Measurements from ENCODE around the gene SNAI3.

Gene SNAI3

DNA sequence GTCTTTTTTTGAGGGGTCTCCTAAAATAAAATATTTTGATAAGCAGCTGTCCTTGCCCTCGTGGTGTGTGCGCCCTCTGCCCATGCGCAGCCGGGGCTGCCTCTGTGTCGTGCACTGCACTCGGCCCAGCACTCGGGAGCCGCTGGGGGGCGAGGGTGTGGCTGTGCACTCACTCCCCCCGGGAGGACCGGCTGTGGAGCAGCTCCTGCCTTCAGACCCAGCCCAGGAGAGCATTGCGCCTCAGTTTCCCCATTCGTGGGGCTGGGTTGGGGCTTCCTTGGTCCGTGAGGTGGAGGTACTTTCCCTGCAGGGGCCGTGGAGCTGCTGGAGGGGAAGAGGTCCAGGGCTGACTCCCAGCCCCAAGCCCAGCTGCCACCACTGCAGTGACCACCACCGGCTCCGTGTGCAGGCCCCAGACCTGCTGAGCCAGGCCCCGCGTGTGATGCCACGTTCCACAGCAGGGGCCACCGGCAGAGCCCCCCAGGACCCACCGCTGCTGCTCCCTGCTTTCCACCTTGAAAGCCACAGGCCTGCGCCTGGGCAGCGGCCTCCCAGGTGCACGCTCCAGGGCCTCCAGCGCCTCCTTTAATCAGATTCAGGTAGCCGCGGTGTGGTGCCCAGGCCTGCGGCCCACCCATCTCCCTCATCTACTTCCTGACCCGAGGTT lies 54.3 kb downstream of the SNAI3 start:
- no peak for DNase-seq

DNA sequence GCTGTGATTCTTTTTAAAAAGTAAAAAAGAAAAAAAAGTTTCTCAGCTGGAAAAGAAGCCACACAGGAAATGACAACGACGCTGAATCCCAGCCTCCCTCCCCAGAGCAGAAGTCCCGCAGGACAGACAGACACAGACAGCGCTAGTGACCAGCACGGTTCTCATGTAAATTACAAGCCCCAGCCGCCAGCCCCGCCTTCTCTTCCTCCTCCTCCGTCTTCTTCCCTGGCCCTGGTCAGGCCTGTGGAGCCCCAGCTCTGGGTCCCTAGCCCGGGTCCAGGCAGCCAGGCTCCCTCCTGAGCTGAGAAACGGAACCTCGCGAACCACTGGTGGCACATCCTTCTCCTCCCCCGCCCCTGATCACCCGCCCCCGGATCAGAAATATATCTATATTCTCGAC lies 54.9 kb downstream of the SNAI3 start:
- DNase-seq, result no peak

DNA sequence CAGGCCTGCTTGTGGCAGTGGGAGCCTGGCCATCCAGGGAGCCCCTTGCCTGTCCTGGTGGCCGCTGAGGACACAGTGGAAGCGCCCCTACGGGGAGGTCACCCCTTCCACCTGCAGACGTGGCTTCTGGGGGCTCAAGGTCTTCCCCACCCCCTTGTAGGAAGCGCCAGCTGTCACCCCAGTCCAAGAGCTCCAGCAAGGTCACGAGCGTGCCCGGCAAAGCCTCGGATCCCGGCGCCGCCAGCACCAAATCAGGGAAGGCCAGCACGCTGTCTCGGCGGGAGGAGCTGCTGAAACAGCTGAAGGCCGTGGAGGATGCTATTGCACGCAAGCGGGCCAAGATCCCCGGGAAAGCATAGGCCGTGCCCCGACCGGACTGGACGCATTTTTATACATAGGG lies 55.4 kb downstream of the SNAI3 start:
- DNase-seq, result no peak

DNA sequence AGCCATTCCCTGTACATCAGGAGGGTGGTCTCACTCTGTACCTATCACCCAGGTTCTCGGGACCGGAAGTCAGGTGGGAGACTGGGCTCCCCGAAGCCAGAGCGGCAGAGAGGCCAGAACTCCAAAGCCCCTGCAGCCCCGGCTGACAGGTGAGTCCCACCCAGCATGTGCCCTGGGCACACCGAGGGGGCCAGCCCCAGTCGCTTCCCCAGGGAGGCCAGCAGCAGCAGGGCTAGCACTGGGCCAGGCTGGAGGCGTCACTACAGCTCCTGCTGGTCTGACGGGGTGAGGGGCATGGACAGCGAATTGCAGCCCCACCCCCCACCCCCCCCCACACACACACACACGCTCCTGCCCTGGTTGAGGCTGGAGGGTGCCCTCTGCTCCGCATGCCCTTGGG lies 55.9 kb downstream of the SNAI3 start:
- no peak for DNase-seq

DNA sequence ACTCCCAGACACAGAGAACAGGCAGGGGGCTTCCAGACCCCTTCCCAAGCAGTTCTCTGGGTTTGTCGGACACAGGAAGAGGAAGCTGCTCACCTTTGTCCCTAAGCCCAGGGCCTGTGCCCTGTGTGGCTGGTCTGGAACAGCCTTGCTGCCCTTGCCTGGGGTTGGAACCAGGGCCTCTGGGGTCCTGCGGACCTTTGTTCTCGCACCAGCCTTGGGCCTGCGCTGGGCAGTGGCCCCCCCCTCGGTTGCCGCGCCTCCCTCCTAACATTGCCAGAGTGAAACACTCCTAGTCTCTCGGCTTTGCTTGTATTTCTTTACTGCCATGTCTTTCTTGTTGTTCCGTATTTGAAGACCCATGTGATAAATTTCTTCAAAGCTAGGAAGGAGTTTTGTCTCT lies 56.5 kb downstream of the SNAI3 start:
- no peak for DNase-seq

DNA sequence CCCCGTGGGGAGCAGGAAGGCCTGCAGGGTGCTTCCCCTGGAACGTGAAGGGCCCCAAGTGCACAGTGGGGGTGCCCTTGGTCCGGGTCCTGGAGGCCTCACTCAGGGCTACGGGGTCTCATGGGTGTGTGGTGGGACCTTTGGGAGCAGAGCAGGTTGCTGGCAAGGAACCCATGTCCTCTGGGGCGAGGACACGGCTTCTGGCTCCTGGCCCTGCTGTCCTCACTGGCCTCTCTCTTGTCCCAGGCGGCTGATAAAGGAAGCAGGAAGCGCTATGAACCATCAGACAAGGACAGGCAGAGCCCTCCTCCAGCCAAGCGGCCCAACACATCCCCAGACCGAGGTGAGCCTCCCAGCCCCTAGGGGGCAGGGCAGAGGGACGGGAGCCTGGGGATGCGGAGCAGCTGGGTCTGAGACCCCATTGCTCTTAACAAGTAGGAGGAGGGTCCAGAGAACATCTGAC lies 57.8 kb downstream of the SNAI3 start:
- DNase-seq, result peak; percentile 90
